ENCODE data around the gene SPEF1. TPM values are rescaled to one million over a fixed set of nuclear protein-coding genes. Genes with fewer than 3 reads are reported as not detected.

The SPEF1 gene
- total and polyA plus RNA-seq, 7 donors: 0.12 to 1.7 (median 0.24) TPM; not detected in 3

GRCh38 chr20:3731944-3732326 lies 49.3 kb downstream of the SPEF1 start:
- no peaks in the 10 kb centered on the region for H3K36me3 ChIP-seq (ENCODE audit: insufficient read depth in 1 of 2, low read depth in 1 of 2)
- TF ChIP-seq CTCF (IDR thresholded peaks at IDR 0.05): no peak
- H3K4me1 ChIP-seq: no peaks in the 10 kb centered on the region
- H3K4me3 ChIP-seq: peak overlapping the region; percentile 34
- H3K27ac ChIP-seq: peak overlapping the region; percentile 67
- peaks cover 0 to 35% (median 4%) of the 10 kb centered on the region in 3 donors for H3K27me3 ChIP-seq (ENCODE audit: insufficient read depth in 3 of 3, low read length in 2 of 3)
- ATAC-seq: no peak
- 66 to 70% (median 67%) methylated on average over 15 to 16 of the region's 16 CpGs for WGBS, 3 donors
- DNase-seq: peak in 1 of 2 donors; percentile 48
- H3K9me3 ChIP-seq: no peaks in the 10 kb centered on the region
- intact Hi-C loops (cut with DNase I): no loop called here

- Histone ChIP-seq H3K4me3 (no peak overlapping the region), H3K27ac (no peak overlapping the region), H3K36me3 (ENCODE audit: insufficient read depth in 1 of 2, low read depth in 1 of 2) (no peaks in the 10 kb centered on the region), H3K27me3 (ENCODE audit: insufficient read depth in 3 of 3, low read length in 2 of 3) (peaks cover 0 to 36% (median 4%) of the 10 kb centered on the region in 3 donors), H3K9me3 (no peaks in the 10 kb centered on the region), H3K4me1 (no peaks in the 10 kb centered on the region)
- intact Hi-C loops (cut with DNase I): no loop called here
- TF ChIP-seq CTCF (IDR thresholded peaks at IDR 0.05): no peak
- DNase-seq: peak in 1 of 2 donors; percentile 36
- ATAC-seq: no peak
- 79 to 83% (median 83%) methylated on average over 12 of the region's 12 CpGs for WGBS, 3 donors
These were observed 50.2 kb downstream of the SPEF1 start for GRCh38 chr20:3730803-3731672.

- Histone ChIP-seq H3K4me3 (no peak overlapping the region), H3K9me3 (no peaks in the 10 kb centered on the region), H3K27me3 (ENCODE audit: insufficient read depth in 3 of 3, low read length in 2 of 3) (peaks cover 0 to 38% (median 4%) of the 10 kb centered on the region in 3 donors), H3K4me1 (no peaks in the 10 kb centered on the region), H3K27ac (no peak overlapping the region), H3K36me3 (ENCODE audit: insufficient read depth in 1 of 2, low read depth in 1 of 2) (no peaks in the 10 kb centered on the region)
- peak in 2 of 4 donors; percentile 24 to 31 for ATAC-seq
- intact Hi-C loops (cut with DNase I): no loop called here
- no peak for TF ChIP-seq CTCF (IDR thresholded peaks at IDR 0.05)
- DNase-seq: peak in 1 of 2 donors; percentile 50
- WGBS, 3 donors: 67 to 77% (median 71%) methylated on average over 8 of the region's 8 CpGs
These were observed 51.3 kb downstream of the SPEF1 start for GRCh38 chr20:3729811-3730540.

DNA sequence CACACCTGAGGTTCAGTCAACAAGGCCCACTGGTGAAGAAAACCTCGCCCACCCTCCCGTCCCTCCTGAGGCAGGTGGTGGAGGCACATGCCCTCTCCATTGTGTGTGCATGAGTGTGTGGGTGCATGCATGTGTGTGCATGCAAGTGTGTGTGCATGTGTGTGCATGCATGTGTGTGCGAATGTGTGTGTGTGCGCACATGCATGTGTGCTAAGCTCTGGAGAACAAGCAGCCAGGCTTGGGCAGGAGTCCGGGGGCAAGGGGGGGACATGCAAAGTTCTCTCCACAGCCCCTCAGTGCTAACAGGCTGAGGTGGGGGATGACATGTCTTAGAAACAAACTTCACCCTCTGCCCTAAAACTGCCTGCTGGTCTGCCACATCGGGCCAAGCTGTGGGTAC lies 51.9 kb downstream of the SPEF1 start:
- no peaks in the 10 kb centered on the region for H3K4me1 ChIP-seq
- ATAC-seq: no peak
- H3K9me3 ChIP-seq: no peaks in the 10 kb centered on the region
- no peak for TF ChIP-seq CTCF (IDR thresholded peaks at IDR 0.05)
- H3K27ac ChIP-seq: no peak overlapping the region
- peaks cover 0 to 38% (median 4%) of the 10 kb centered on the region in 3 donors for H3K27me3 ChIP-seq (ENCODE audit: insufficient read depth in 3 of 3, low read length in 2 of 3)
- no peaks in the 10 kb centered on the region for H3K36me3 ChIP-seq (ENCODE audit: insufficient read depth in 1 of 2, low read depth in 1 of 2)
- DNase-seq: peak in 1 of 2 donors; percentile 22
- intact Hi-C loops (cut with DNase I): no loop called here
- no peak overlapping the region for H3K4me3 ChIP-seq
- 88 to 95% (median 89%) methylated on average over 5 to 6 of the region's 6 CpGs for WGBS, 3 donors

All from psoas muscle (tissue), 8 donors.